Left lung (tissue), 10 donors: ENCODE measurements around the gene GPC6. TPM values are rescaled to one million over a fixed set of nuclear protein-coding genes. Genes with fewer than 3 reads are reported as not detected.

ENCODE experiments used
- ATAC-seq: fragments of 200-7000 bp; cut with Tn5 transposase; one replicate; pipeline ENCODE4 v1.9.1; 2020; ENCODE audit warnings: moderate library complexity
- DNase-seq, 4 donors: peaks; one replicate each; pipeline ENCODE4 v3.0.0-alpha.2; 2013 to 2020
- H3K27ac ChIP-seq, 2 donors: fragments of 200-600 bp; sonication (generic) in 1 of 2; one replicate each; pipeline versions ENCODE4 v1.5.0 to v1.8.0; 2020 to 2021
- H3K27me3 ChIP-seq, 2 donors: fragments of 200-600 bp; sonication (generic) in 1 of 2; one replicate each; pipeline versions ENCODE4 v1.5.0 to v1.8.0; 2020 to 2021
- H3K36me3 ChIP-seq, 2 donors: fragments of 200-600 bp; sonication (generic) in 1 of 2; one replicate each; pipeline versions ENCODE4 v1.5.0 to v1.8.0; 2020 to 2021
- H3K4me1 ChIP-seq, 2 donors: fragments of 200-600 bp; one replicate each; pipeline ENCODE4 v1.8.0; 2021
- H3K4me3 ChIP-seq, 2 donors: fragments of 200-600 bp; sonication (generic) in 1 of 2; one replicate each; pipeline versions ENCODE4 v1.5.0 to v1.8.0; 2020 to 2021; ENCODE audit warnings: mild to moderate bottlenecking in 1 of 2
- H3K9me3 ChIP-seq, 2 donors: fragments of 200-600 bp; sonication (generic) in 1 of 2; one replicate each; pipeline versions ENCODE4 v1.5.0 to v1.8.0; 2020 to 2021
- intact Hi-C, 2 donors: fragments of 100-400 bp; cut with DNase I; formaldehyde crosslinking; loops; one replicate each; pipeline versions ENCODE4 v1.11.2 to v1.14.2; 2022
- polyA plus RNA-seq, 6 donors: library from polyadenylated mRNA; unstranded; fragments of 120-200 nt; gene quantifications; one replicate each; pipeline ENCODE4 v1.2.1, GENCODE V29; 2013; ENCODE audit not compliant: insufficient read length in 6 of 6
- total RNA-seq, 2 donors: library from RNA; stranded (reverse); fragmentation: NEBNext Ultra II Directional; extraction: Animal tissue kit (Norgen Biotek cat#: 25700); gene quantifications; one replicate each; pipeline ENCODE4 v1.2.1, GENCODE V29; 2021
- TF ChIP-seq, protein P1 (sequence below), 2 donors: fragments of 200-600 bp; sonication (generic) in 1 of 2; IDR thresholded peaks; one replicate each; pipeline versions ENCODE4 v1.5.0 to v1.8.0; 2021; ENCODE audit warnings: antibody characterized with exemption in 2 of 2
- donor health status: DM: no; HTN: yes; CAD: no.
- donor health status: DM: no; HTN: no; CAD: no.

The GPC6 gene
- total and polyA plus RNA-seq, 8 donors = 9.6 to 25.8 (median 21.1) TPM

- Histone ChIP-seq H3K4me1 (no peaks in the 10 kb centered on the region), H3K9me3 (no peaks in the 10 kb centered on the region), H3K4me3 (no peak overlapping the region), H3K36me3 (no peaks in the 10 kb centered on the region), H3K27ac (no peak overlapping the region), H3K27me3 (no peaks in the 10 kb centered on the region)
- intact Hi-C loops = no loop called here
- DNase-seq (no peak), ATAC-seq (no peak)
- TF ChIP-seq, protein P1, sequence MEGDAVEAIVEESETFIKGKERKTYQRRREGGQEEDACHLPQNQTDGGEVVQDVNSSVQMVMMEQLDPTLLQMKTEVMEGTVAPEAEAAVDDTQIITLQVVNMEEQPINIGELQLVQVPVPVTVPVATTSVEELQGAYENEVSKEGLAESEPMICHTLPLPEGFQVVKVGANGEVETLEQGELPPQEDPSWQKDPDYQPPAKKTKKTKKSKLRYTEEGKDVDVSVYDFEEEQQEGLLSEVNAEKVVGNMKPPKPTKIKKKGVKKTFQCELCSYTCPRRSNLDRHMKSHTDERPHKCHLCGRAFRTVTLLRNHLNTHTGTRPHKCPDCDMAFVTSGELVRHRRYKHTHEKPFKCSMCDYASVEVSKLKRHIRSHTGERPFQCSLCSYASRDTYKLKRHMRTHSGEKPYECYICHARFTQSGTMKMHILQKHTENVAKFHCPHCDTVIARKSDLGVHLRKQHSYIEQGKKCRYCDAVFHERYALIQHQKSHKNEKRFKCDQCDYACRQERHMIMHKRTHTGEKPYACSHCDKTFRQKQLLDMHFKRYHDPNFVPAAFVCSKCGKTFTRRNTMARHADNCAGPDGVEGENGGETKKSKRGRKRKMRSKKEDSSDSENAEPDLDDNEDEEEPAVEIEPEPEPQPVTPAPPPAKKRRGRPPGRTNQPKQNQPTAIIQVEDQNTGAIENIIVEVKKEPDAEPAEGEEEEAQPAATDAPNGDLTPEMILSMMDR (IDR thresholded peaks at IDR 0.05) = no peak
Measured at GRCh38 chr13:94031609-94032008, 805.0 kb downstream of the GPC6 start.

- DNase-seq = no peak
- no peaks in the 10 kb centered on the region for H3K9me3 ChIP-seq
- TF ChIP-seq, protein P1 (IDR thresholded peaks at IDR 0.05) = no peak
- H3K27me3 ChIP-seq = no peaks in the 10 kb centered on the region
- H3K36me3 ChIP-seq = no peaks in the 10 kb centered on the region
- no peaks in the 10 kb centered on the region for H3K4me1 ChIP-seq
- intact Hi-C loops = no loop called here
- H3K27ac ChIP-seq = no peak overlapping the region
- no peak overlapping the region for H3K4me3 ChIP-seq
- no peak for ATAC-seq
Measured at GRCh38 chr13:94033098-94033497, 806.5 kb downstream of the GPC6 start.

- intact Hi-C loops = no loop called here
- Histone ChIP-seq H3K27me3 (no peaks in the 10 kb centered on the region), H3K9me3 (no peaks in the 10 kb centered on the region), H3K4me1 (no peaks in the 10 kb centered on the region), H3K4me3 (no peak overlapping the region), H3K36me3 (no peaks in the 10 kb centered on the region), H3K27ac (no peak overlapping the region)
- no peak for ATAC-seq
- TF ChIP-seq, protein P1 (IDR thresholded peaks at IDR 0.05) = no peak
- no peak for DNase-seq
Measured at GRCh38 chr13:94033830-94034642, 807.4 kb downstream of the GPC6 start.

DNA sequence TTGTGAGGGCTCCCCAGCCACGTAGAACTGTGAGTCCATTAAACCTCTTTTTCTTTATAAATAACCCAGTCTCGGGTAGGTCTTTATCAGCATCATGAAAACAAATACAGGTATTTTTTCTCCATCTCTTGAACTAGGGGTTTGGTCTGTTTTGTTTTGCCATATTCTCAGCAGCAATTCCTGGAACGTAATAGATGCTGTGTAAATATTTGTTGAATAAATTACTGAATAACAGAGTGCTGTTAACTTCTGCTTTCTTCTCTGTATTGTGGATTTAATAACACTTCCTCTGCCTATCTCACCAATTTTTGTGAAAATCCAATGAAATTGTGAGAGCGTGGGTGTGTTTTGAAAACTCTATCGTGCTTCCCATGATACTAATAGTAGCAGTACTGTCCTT is 823.4 kb downstream of the GPC6 start:
- ATAC-seq (no peak), DNase-seq (no peak)
- H3K4me3 ChIP-seq = no peak overlapping the region
- intact Hi-C loops = no loop called here
- H3K27ac ChIP-seq = no peak overlapping the region
- H3K9me3 ChIP-seq = no peaks in the 10 kb centered on the region
- no peaks in the 10 kb centered on the region for H3K4me1 ChIP-seq
- TF ChIP-seq, protein P1 (IDR thresholded peaks at IDR 0.05) = no peak
- no peaks in the 10 kb centered on the region for H3K27me3 ChIP-seq
- no peaks in the 10 kb centered on the region for H3K36me3 ChIP-seq

- H3K27ac ChIP-seq = no peak overlapping the region
- DNase-seq (no peak), ATAC-seq (no peak)
- TF ChIP-seq, protein P1 (IDR thresholded peaks at IDR 0.05) = no peak
- H3K27me3 ChIP-seq = no peaks in the 10 kb centered on the region
- H3K9me3 ChIP-seq = no peaks in the 10 kb centered on the region
- intact Hi-C loops = no loop called here
- H3K4me3 ChIP-seq = no peak overlapping the region
- no peaks in the 10 kb centered on the region for H3K4me1 ChIP-seq
- H3K36me3 ChIP-seq = no peaks in the 10 kb centered on the region
Measured at GRCh38 chr13:94050686-94051085, 824.1 kb downstream of the GPC6 start.
